T1000 (cell line): Measurements from ENCODE around the gene PHF8.
A peak's percentile ranks its signal among the peaks of the same experiment; 100 is the strongest.

Experiments used
- DNase-seq: peaks from one replicate; lab custom pipeline; 2025; ENCODE audit warnings: mixed read lengths; lab: John Stamatoyannopoulos, UW

Gene PHF8

DNA sequence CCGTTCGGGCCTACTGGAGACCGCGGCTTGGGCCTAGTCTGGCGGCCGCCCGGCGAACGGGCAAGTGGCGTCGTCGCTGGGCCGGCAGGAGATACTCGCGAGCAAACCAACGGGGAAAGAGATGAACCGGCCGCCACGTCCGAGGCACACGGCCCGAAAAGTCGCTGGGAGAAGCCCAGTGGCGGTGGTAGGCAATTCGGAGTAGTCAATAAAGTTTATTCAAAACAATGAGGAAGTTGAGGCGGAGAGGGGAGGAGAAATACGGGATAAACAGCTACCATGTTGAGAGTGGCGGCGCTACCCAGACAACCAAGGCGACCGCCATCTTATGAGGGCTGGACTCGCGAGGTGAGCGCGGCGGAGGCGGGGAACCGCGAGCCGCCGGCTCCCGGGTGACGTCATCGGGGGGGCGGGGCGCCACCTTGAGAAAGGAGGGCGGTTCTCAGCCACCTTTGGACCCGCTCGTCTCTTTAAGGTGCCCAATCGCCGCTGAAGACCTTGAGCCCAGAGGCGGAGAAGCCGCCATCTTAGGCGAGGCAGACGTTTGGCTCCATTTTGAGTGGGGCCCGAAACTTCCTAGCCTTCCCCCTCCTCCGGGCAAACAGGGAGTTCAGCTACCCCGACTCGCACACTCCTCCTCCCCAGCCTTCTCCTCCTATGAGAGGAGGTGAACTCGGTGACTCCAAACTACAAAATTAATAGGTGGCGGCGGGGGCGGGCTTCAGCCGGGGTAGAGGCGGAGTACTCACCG is at the start of gene PHF8:
Gene PHF8, minus strand, starts transcription at position 348 of the 751 bp plus-strand sequence. CDS start 1,745 bp downstream, outside the sequence.
- DNase-seq = peak; percentile 97

DNA sequence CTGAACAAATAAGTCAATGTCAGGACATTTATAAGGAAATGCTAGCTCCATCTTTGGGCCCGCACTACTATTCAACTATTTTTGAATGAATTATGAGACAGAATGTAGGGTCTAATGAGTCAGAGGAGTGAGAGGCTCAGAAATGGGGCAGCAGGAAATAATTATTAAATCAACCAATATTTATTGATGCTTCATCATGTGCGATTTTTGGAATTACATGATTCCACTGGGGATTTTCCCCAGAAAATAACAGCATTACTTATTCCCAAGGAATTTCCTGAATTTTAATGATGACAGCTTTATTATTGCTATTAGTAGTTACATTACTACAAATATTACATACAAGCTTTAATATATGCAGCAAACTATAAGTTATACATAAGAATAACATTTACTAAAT is 49.3 kb upstream of the PHF8 start:
- no peak for DNase-seq

DNA sequence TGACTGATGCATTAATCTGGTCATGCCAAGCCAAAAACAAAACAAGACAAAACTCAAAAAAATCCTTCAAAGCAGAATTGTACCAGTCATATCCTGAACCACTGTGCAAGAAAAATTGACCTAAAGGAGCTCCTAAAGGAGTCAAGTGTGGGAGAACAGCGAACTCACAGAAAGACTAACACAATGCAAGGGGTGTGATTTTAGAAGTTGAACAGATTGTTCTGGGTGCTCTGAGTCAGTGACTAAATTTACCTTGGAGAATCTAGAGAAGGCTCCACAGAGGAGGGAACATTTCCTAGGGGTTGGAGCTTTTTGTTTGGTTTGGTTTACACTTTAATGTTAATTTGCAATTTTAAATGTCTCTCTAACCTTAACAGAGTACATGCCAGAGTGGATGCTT is 48.9 kb upstream of the PHF8 start:
- no peak for DNase-seq

DNA sequence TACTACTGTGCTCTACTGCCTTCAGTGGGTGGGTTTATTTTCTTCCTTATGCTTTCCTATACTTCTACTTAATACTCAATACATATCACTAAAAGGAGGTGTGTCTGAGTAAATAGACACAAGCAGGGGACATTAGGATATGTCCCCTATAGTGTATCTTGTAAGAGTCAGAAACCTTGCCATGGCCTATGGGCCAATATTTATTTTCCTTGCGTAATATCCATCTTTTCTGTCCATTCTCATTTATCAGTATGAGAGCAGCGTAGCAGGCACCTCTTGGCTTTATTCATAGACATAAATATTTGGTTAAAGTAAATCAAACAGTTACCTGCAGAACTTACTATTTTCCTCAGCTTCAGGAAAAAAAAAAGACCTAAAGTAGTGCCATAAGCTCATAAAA is 46.6 kb upstream of the PHF8 start:
- DNase-seq = no peak

DNA sequence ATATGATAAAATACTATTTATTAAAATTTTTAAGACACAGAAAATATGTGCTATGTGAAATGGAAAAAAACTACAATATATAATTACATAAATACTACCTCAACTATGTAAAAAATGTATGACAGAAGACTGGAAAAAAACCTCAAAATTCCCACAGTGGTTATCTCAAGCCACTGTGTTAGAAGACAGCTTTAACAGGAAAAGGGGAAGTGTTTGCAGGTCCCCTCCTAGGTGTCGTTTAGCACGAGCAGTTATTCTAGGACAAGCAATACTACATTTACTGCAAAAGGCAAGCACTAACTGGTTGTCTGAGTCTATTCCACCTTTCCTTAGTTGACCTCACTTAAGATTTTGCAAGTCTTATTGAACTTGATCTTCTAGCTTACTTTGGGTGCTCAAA is 44.9 kb upstream of the PHF8 start:
- DNase-seq = no peak

DNA sequence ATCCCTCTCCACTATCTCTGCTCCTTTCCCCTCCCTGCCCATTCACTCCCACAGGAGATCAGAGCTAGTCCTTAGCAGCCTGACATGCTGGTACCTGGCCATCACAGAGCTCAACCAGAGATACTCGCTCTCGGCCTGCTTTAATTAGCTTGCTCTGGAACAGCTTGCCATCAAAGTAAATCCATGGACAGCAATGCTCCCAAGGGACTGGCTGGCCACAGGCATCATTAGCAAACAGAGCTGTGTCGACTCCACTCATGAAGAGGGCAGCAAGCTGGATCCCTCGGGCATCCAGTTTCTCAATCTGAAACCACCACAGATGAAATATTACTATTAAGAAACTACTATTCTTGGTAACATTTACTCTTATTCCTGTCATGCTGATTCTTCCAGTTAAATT is 43.4 kb upstream of the PHF8 start:
- DNase-seq = no peak

DNA sequence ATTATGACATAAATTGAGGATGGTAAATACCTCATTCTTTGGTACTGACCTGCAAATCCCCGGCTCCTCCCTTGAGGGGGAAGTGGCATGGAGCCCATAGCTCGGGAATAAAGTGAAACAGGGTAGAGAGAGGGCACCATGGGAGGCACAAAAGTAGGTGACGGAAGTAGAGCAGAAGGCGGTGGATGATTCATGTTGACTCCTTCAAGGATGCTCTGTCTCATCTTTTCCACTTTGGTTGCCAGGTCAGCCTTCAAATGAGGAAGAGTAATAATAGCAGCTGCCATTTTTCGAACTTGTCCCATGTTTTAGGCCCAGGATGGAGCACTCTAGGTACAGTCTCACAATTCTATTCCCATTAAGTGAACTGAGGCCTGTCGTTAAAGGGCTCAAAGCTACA is 41.4 kb upstream of the PHF8 start:
- DNase-seq = no peak

DNA sequence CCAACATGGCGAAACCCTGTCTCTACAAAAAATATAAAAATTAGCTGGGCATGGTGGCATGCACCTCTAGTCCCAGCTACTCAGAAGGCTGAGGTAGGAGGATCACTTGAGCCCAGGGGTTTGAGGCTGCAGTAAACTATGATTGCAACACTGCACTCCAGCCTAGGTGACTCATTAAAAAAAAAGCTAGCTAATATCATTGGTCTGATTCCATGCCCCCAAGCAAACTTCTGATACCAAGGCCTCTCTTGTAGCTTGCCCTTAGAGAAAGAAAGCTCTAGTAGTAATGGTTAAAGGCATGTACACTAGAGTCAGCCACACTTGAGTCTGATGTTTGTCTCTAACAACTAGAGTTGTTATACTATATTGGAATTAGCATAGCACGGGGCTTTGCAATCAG is 32.6 kb upstream of the PHF8 start:
- DNase-seq = peak; percentile 39

DNA sequence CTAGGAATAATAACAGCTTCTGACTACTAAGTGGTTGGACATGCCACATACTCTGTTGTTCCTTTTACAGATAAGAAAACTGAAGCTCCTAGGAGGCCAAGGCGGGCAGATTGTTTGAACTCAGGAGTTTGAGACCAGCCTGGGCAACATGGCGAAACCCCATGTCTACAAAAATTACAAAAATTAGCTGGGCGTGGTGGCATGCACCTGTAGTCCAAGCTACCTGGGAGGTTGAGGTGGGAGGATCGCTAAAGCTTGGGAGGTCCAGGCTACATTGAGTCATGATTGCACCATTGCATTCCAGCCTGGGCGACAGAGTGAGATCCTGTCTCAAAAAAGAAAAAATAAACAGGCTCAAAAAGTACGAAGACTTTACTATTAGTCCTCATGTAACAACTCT is 30.6 kb upstream of the PHF8 start:
- DNase-seq = no peak

DNA sequence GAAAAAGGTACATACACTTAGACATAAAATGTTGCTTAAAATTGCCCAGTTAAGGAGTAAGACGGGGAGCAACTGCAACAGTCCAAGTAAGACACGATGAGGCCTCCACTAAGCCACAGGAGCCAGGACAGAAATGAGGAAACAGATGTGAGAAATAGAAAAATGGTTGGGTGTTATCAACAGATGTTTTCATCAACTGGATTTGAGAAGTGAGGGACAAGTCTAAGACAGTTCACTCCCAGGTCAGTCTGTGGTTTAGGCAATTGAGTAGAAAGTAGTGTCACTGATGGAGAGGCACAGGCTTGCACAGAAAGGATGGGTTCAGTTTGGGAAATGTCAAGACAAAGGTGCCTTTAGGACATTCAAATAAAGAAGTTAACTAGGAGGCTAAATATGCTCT is 23.5 kb upstream of the PHF8 start:
- no peak for DNase-seq

DNA sequence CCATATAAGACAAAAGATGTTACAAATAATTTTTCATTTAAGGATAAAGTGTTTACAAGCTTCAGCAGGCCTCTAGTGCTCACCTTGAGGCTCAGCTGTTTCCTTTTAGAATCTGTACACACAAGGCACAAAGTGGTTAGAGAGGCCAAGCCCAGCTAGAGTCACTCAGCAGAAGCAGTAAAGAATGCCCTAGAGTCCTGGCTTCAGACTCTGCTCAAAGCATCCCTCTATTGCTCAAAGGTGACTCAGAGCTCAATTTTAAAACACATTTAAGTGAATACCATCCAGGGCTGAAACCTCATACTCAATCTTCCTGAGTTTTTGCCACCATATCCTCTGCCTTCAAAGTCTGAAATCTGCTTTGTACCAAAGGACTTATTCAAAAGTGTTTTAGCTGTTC is 22.6 kb upstream of the PHF8 start:
- peak; percentile 1 for DNase-seq

DNA sequence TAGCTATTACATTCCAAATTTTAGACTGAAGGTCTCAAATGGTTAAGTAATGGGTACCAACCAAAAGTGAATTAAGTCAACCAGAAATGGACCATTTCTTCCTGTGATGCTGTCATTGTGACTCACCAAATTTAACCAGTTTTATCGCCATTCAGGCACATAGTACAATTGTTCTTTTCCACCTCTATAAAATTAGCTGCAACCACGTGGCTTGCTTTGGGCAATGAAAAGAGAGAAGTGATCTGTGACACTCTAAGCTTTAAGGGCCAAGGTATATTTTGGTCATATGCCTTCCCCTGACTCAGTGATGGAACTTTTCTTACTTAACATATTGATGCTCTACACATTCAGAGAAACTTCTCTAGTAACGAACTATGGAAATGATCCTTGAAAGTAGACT is 20.3 kb upstream of the PHF8 start:
- DNase-seq = no peak

DNA sequence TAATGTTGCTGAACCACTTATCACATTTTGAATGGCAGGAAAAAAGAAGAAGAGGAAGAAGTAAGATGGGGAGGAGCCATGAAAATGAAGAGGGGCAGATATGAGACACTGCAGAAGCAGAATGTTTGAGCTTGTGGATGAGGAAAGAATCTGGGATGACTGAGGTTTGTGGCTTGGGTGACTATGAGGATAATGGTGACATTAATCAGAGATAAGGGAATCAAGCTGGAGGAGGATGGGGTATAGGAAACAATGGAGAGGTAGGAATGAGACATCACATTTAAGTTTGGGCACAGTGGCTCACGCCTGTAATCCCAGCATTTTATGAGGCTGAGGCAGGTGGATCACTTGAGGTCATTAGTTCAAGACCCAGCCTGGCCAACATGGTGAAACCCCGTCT is 19.1 kb upstream of the PHF8 start:
- DNase-seq = no peak

DNA sequence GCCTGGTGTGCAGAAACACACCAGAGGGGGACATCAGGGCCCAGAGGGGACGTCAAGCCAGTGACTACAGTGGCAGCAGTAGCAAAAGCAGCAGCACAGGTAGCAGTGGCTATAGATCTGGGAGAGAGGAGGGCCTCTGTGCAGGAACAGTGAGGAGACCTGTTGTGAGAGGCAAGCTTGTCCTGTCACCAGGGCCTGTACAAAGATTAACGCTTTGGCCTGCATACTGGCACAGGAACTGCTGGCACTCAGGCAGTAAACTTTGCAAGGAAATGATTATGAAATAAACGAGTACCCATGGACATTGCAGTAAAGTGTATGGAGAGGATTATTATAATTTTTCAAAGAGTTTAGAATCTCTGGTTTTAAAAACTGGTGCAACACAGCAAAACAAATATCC is 5.5 kb upstream of the PHF8 start:
- DNase-seq = no peak

DNA sequence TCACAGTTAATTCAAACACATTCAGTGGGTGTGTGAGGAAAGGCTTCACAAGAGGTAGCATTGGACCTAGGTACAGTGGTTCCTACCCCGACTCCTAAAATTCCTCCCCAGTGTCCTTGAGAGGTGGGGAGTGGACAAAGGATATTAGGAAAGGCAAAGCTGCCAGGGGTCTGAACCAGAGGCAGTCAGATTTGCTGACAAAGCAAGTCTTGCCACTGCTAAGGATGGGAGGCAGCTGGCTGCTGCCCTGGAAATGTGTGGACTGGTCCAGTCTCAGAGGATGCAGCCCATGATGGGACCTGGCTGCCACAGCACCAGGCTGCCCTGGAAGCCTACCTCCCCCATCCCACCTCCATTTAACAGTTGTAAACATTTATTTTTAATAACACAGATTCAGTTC is 4.1 kb upstream of the PHF8 start:
- DNase-seq = no peak

DNA sequence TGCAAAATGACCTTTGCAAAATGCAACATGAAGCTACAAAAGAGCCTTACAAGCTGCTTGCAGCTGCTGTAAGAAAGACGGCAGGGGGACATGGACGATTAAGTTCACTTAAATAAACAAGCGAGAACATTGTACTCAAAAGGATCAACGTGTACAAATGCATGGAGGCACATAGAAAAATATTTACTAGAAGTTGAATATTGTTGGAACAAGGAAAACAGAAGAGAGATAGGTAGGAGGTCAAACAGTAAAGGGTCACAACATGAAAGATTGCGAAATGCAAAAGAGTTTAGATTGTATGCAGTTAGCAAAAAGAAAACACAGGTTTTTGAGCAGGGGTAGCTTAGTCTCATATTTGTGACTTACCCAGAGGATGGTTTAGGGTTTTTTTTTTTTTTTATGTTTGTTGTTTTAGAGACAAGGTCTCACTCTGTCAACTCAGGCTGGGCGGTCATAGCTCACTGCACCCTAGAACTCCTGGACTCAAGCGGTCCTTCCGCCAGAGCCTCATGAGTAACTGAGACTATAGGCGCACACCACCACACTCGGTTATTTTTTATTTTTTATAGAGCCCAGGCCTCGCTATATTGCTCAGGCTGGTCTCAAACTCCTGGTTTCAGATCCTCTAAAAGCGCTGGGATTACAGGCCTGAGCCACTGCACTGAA is 1.4 kb upstream of the PHF8 start:
- DNase-seq = no peak

DNA sequence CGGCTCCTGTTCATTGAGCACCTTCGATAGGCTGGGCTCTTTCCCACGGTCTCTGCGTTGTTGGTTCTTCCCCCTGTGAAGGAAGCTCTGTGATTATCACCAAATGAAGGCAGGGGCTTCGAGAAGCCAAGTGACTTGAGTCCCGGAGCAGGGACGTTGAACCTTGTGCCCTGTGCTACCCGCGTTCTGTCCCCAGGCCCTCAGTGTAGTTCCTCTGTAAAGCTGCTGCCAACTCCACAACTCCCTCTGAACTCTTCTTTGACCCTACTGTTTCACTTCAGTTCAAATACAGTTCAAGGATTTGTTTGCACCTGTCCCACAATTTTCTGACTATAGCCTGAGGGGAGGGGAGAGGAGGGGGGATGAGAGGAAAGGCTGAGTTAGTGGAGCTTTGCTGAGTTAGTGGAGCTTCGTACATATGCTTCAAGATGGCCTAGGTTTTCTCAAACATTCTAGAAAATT is 635 bp upstream of the PHF8 start:
- no peak for DNase-seq

DNA sequence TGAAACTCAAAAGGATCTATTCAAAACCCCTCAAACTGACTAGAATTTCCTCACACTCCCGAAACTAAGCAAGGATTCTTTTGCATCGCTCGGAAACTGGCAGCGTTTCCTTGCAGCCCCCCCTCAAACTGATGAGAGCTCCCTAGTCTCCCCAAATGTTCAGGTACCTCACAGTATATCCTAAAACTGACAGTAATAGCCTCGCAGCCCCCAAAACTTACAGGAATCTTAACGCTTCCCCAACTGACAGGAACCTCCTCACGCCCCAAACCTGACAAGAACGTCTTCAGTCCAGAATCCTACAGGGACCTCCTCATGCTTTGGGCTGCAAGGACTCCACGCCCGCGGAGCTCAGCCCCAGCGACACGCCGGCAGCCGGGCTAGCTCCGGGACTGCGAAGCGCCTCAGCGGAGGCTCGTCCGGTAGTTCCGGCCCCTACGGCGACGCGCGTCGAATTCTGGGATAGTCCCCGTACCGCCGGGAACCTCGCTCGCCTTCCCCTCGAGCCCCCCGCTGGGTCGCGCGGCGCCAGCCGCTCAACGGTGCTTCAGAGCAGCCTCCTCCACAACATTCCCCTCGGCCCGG is 640 bp downstream of the PHF8 start:
- DNase-seq = peak; percentile 22

DNA sequence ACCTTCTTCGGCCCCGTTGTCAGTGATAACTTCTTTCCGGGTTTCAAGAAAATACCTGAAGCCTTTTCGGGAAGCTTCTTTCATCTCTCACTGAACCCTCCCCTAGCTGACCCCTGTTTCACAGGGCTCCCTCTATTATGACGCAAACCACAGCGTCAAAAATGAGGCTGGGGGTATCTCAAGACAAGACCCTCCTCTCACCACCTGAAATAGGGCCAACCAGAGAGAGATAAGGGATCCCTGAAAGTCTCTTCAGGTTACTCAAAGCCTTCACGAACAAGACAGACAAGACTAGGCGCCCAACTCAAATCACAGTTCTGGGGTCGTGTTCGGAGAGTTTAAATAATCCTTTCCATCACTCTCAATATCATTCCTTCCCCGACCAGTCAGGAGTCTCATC is 1.2 kb downstream of the PHF8 start:
- DNase-seq = no peak

DNA sequence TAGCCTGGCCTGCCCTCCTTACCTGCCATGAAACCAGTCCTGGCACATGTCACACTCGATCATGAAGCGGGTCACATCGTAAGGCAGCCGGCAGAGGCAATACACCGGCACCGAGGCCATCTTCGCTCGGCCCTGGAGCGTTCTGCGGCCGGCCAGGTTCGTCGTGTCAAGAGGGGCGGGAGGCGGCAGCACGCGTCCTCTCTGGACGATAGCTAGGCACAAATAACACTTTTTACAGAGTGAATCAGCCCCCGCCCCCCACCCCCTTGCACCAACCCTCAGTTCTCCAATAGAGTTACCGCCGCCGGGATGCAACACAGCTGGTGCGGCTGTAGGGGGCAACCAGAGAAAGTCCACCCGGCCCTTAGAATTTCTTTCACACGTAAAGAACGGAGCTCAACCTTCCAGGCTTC is 1.7 kb downstream of the PHF8 start:
- peak; percentile 44 for DNase-seq

DNA sequence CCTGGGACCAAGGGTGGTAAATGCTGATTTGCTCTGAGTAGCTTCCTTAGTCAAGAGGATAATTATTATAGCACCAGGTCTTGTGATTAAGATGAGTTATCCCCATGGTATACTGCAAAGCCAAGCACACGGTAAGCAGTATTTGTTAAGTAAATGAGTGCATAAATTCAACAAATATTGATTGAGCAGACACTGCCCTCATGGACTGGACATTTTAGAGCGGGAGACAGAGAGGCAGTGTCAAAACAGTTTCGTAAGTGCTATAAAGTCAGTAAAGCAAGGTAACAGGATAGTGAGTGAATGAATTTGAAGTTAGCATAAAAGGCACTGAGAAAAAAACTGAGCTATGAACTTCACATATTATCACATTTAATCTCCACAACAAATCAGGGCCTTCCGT is 13.9 kb downstream of the PHF8 start:
- no peak for DNase-seq

DNA sequence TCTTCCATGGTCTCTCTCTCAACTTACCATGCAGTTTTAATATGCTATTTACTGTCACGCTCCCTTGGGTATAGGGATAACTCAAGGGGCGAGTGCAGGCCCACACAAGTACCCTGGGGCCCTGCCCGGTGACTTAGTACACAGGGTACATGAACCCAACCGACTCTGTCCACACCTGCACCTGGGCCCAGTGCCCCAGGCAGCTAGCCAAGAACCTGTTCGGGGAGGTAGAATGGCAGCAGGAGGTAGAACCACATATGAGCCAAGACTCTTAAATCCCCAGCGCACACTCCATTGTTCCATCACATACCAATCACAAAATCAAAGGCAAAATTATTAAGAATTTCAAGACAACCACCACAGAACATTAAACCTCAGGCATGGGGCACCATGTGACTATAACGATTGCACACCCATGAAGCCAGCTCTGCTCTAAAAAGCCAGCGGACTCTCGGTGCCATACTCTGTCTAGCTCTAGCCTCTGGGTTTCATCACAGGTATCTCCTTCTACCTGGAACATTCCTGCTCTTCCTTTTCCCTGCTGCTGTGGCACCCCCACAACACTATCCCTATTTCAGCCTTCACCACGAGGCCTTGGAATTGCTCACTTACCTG is 14.6 kb downstream of the PHF8 start:
- no peak for DNase-seq

DNA sequence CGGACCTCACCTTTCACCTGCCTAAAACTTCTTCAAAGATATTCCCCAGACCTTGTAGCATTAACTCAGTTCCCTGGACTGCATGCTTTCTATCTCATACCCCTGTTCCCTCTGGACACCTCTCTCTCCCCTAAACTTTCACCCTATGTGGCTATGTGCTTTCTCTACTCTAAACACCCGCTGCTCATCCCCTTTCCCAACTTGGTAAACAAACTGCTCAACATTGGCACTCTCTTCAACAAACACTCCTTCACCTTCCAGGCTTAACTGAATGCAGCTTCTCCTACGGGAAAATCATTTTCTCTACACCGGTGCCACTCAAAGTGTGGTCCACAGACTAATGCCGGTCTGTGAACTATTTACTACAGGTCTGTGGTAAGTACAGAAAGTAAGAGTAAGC is 19.9 kb downstream of the PHF8 start:
- no peak for DNase-seq
